HFF-Myc (cell line): ENCODE data around the gene FRAT2.

Experiments
- DNase-seq: peaks from one replicate; pipeline ENCODE4 v3.0.0-alpha.2; 2011; ENCODE audit warnings: low read depth; ENCODE audit errors: extremely low read depth
- H3K4me3 ChIP-seq: replicated peaks from 2 replicates; pipeline ENCODE4 v1.5.1; 2011; ENCODE audit warnings: low read depth, mild to moderate bottlenecking, control low read depth, low read length
- TF ChIP-seq, protein P1 (sequence below): IDR thresholded peaks from 2 replicates; pipeline ENCODE4 v1.5.1; 2012; ENCODE audit warnings: mild to moderate bottlenecking, low read depth, low read length, control low read depth; ENCODE audit errors: missing control alignments

The FRAT2 gene

DNA sequence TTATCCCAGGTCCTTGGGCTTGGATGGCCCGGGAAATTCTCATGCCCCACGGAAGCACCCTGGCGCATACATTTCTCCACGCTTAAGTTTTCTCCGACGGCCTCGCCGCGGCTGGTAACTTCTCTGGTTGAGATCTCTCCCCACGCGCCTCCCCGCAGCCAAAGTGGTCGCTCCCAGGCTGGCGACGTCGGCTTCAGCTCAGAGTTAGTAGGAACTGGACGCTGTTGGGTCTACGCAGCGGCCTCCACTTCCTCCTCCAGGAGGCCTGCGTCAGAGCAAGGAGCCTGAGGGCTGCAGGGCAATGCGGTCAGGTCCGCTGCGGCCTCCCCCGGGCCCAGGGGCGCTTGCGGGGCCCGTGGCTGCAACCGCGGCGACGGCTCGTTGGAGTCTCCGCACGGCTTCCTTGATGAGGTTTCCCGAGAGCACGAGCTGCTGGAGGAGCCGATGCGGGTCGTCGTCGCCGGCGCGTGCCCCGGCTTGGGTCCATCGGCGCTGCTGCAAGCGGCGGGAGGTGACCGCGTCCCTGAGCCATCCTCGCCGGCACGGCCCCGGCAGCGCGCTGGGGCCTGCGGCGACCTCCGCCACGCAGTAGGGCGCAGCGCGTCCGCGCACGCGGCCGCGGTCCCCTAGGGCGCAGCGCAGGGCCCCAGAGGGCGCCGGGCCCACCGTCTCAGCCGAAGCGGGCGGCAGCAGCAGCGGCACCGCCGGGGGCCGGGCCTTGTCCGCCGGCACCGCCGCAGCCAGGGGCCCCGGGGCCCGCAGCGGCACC lies 744 bp downstream of the FRAT2 start:
- H3K4me3 ChIP-seq, result peak overlapping the region; percentile 77
- TF ChIP-seq, protein P1, sequence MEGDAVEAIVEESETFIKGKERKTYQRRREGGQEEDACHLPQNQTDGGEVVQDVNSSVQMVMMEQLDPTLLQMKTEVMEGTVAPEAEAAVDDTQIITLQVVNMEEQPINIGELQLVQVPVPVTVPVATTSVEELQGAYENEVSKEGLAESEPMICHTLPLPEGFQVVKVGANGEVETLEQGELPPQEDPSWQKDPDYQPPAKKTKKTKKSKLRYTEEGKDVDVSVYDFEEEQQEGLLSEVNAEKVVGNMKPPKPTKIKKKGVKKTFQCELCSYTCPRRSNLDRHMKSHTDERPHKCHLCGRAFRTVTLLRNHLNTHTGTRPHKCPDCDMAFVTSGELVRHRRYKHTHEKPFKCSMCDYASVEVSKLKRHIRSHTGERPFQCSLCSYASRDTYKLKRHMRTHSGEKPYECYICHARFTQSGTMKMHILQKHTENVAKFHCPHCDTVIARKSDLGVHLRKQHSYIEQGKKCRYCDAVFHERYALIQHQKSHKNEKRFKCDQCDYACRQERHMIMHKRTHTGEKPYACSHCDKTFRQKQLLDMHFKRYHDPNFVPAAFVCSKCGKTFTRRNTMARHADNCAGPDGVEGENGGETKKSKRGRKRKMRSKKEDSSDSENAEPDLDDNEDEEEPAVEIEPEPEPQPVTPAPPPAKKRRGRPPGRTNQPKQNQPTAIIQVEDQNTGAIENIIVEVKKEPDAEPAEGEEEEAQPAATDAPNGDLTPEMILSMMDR, result no peak
- DNase-seq, result no peak

DNA sequence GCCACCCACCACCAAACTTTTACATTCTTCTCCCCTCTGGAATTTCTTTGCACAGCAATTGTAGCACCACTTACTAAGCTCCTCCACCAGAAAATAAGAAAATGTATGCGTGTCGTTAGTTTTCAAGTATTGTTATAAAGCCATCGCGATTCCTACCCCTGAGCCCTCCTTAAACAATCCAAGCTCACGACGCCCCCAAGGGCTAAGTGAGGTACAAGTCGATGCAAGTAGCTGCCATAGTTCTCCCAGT lies 1.3 kb downstream of the FRAT2 start:
- H3K4me3 ChIP-seq, result peak overlapping the region; percentile 77
- TF ChIP-seq, protein P1, result no peak
- DNase-seq, result no peak

DNA sequence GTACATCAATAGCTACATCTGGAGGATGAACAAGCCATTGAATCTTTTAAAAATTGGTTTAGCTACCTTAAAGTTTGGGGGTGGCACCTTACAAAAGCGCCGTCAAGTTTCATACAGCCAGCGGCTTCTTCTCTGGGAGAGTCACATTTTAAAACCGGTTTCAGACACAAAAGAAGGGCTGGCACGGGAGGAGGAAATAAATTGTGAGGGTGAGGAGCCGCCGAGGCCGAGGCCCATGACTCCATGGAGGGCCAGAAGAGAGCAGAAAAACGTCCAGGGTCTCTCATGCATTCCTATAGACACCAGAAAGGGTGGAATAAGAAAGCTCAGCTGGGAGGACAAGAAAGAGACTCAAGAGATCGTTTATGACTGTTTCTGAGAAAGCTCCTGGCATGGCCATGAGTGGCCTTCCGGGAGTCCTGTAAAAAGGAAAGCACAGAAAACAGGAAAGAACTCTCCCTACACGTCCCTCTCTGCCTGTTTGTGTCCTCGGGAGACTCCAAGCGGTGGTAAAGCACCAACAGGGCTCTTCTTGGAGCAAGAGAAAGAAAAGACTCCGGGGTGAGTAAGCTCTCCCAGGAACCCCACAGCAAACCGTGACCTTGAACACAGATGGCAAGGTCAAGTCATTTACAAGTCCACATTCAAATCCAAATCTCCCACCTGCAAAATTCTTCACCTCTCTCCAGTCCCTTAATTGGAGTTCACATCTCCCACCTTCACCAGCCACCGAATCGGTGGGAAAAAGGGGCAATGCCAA lies 1.8 kb downstream of the FRAT2 start:
- peak; percentile 61 for DNase-seq
- TF ChIP-seq, protein P1, result peak; percentile 35
- peak overlapping the region; percentile 77 for H3K4me3 ChIP-seq

DNA sequence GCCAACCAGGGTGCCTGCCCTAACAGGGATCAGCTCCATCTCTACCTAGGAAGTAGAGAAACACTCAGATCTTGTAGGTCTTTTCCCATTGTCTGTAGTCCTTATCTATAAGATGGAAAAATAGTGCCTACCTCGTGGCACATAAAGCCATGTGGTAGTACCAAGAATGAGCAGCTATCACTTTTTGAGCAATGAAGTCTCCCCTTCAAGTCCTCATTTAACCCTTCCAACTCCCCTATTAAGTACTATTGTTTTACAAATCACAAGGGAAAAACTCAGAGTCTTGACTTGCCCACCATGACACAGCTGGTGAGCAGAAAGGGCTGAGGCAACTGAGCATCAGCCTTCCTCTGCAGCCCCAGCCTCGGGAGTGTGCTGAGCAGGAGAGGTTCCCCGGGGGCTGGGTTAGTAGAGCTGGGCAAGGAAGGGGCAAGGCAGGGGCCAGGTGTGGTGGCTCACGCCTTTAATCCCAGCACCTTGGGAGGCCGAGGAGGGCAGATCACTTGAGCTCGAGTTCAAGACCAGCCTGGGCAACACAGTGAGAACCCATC lies 3.3 kb downstream of the FRAT2 start:
- DNase-seq, result no peak
- TF ChIP-seq, protein P1, result no peak
- H3K4me3 ChIP-seq, result peak overlapping the region; percentile 77

DNA sequence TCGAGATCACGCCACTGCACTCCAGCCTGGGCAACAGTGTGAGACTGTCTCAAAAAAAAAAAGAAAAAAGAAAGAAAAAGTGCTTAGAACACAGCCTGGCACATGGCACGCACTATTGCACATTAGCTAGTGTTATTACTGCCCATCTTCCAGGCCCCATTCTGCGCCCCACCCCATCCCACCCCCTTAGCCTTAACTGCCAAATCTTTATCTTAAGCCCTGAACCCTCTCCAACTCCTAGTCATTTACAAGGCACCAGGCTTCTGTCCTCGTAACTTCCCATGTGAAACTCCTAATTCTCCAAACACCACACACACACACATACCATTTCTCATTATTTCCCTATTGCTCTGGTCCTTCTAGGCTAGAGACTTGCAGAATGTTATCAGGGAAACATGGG lies 4.8 kb downstream of the FRAT2 start:
- no peak overlapping the region for H3K4me3 ChIP-seq
- DNase-seq, result no peak
- TF ChIP-seq, protein P1, result no peak

DNA sequence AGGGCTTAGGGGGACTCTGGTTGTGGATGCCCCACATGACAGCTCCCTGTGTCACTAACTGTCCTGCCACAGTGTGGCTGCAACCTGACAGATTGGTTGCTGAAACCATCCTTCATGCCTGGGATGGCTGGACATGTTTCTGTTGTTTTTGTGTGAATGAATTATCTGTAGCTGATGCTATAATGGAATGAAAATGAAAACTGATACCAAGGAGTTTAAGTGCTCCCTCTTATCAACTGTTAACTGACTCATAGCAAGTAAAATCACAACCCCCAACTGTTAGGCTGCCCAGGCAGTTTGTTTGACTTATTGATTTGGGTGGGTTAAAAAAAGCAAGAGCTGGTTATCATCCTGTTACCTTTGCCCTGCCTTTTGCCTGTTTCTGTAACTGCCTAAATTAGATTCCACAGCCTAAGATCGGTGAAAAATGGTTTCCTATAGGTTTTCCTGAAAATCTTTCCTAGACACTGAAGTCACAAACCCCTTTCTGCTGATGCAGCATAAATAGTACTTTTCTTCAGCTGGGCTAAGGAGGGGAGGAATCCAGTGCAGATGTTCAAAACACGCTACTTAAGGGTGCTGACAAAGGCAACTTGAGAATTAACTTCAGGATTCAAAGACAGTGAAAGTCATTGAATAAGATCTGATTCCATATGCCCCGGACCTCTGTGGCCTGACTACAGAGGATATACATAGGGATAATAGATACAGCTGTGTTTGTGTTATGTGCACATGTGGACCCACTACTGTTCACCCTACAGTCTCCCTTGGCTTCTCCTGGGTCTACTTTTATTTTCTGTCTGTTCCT lies 5.7 kb downstream of the FRAT2 start:
- no peak for DNase-seq
- no peak overlapping the region for H3K4me3 ChIP-seq

More for the DNA sequence above, 5.7 kb downstream of the FRAT2 start:
- TF ChIP-seq, protein P1, result no peak
